CD4-positive, alpha-beta T cell treated with Interferon alpha-2 for 1 hour (primary cell): ENCODE results near the gene ARHGAP19.

Experiments
- DNase-seq, 2 donors: peaks; one replicate each; pipeline ENCODE4 v3.0.0-alpha.2; 2020 to 2022

The ARHGAP19 gene

DNA sequence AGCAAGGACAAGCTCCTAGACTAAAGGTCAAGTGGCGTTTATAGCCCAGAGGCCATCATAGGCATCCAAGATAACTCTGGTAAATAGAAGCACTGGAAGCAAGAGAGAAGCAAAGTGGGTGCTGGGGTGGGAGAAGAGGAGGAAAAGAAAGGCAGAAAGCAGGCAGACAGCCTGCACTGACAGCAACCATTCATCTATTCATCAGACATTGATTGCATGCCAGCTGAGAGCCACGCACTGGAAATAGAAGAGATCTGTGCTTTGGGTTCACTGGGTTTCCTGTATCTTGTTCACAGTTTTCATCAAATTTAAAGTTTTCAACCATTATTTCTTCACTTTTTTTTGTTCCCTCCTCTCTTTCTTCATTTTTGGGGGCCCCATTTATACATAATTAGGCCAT is 102.0 kb downstream of the ARHGAP19 start:
- DNase-seq: no peak

DNA sequence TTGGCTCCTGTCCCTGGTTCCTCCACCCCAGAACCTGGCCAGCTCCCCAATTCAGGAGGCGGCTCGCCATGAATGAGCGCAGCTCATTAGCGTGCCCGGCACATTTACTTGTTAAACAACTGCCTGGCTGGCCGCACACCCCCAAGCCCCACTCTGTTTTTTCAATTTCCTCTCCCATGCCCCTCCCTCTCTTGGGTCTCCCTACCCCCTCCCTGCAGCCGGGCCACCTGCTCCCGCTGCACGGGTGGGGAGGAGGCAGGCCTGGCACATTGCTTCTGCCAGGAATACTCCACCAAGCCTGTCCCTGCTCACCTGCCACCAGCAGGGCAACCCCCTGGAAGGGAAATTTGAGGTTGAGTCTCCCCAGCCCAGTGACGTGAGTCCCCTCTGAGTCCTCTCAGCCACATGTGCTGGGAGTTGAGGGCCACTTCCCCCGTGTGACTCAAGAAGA is 104.2 kb downstream of the ARHGAP19 start:
- DNase-seq: no peak

DNA sequence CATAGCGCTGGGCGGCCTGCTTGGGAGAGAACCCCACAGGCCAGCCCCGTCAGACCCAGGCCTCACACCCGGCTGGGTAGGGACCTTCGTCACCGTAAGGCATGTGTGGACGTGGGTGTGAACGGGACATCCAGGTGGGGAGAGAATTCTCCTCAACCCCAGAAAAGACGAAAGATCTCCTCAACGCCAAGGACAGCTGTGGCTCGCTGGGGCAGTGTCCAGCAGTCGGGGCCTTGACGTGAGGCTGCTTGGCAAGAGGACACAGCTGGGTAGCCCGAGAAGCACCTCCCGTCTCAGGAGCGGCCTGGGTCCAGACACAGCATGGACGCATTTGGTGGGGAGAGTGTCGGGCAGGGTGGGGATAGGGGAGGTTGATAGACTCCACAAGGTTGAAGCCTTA is 105.5 kb downstream of the ARHGAP19 start:
- DNase-seq: no peak

DNA sequence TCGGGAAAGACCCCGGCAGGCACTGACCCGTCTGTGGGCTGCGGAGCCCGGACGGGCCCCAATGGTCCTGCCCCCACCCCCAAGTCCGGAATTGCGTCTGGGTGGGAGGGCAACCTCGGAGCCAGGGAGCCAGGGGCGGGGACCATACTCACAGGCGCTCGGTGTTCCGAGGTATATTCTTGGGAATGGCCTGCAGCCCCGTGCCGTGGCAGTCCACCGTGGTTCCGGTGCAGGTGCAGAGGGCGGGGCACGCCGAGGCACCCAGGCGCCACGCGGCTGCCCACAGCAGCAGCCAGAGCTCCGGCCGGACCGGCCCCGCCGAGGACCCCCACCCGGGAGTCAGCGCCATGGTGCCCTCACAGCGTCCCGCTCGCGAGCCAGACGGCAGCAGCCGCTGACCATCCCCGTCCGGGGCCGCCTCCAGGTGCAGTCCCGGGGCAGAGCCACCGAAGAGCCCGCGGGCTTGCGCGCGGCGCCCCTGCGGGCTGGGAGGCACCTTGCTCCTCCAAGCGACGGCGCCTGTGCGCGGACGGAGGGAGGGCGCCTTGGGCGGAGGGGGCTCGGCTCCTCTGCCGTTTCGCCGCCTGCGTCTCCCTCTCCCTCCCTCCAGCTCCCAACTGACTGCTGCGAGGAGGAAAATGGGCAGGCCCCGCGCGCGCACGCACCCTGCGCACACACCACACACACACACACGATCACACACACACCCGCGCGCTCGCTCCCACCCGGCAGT is 106.9 kb downstream of the ARHGAP19 start, which contains the start of gene SLIT1:
TSS of gene SLIT1 (minus strand) at position 634 of the 733 bp plus-strand sequence. CDS start at position 349, 285 bp downstream.
- DNase-seq: no peak

DNA sequence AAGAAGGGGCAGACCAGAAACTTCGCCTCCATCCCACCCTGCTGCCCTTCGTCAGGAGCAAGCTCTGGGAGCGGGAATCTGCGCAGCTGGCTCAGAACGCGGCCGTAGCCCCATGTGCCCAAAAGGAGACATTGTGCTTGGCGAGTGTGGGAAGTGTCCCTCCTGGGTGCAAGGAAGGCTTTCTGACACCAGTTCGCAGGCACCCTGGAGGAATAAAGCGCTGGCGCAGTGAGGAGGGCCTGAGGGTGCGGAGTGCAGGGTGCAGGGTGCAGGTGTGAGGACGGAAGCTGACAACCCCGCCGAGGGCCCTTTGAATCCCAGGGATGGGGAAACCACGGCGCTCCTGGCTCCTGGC is 107.5 kb downstream of the ARHGAP19 start:
- no peak for DNase-seq

DNA sequence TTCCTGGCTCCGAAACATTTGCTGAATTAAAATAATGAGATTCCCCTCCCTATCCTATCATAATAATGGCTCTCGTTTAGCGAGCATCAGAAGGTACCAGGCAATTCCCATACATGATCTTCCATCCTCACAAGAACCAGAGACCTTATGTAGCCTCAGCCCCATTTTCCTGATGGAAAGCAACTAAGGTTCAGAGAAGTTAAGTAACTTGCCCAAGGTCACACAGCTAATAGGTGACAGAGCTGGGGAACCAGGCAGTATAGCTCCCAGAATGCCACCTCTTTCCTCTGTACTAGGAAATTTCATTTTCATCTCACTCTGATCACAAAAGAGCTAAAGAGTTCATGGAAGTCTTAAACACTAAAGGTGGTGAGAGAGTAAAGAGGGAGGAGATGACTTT is 109.1 kb downstream of the ARHGAP19 start:
- no peak for DNase-seq

DNA sequence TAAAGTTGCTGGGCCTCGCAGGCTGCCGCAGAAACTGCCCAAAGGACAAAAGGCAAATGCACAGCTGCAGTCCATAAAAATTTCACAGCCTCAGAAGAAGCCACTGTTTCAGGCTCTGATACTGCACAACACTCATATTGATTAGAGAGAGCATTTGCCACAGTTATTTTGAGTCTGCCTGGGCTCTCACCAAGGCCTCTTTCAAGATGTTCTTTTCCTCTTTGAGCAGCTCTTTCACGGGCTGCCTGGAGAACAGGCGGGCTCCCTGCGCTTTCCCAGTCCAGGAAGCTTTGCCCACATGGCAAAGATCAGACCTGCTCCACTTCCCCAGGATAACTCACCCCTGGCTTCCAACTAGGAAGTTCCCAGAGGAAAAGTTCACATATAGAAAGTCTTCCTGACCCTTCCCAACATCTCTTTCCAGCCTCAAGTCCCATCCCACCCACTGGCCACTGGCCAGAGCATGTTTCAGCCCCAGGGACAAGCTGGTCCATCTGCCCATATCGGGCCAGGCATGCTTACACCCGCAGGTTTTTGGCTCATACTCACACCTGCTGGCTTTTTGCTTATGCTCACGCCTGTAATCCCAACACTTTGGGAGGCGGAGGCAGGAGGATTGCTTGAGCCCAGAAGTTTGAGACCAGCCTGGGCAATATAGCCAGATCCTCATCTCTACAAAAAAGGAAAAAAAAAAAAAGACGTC is 110.0 kb downstream of the ARHGAP19 start:
- no peak for DNase-seq

DNA sequence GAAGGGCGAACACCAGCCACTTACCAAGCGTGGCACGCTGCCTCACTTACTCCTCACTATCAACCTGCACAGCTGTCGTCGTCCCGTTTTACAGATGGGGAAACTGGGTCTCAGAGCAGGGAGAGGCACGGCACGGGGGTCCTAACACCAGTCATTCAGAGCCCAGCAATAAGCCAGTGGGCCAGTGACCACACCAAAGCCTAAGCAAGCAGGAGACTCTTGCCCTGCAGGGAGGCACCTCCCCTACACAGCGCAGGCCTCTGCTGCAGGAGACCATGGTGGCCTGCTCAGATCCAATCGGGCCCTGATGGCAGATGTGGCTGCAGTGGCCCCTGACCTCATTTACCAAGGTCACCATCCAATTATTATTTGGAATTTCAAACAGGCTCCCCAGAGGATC is 111.5 kb downstream of the ARHGAP19 start:
- DNase-seq: no peak

DNA sequence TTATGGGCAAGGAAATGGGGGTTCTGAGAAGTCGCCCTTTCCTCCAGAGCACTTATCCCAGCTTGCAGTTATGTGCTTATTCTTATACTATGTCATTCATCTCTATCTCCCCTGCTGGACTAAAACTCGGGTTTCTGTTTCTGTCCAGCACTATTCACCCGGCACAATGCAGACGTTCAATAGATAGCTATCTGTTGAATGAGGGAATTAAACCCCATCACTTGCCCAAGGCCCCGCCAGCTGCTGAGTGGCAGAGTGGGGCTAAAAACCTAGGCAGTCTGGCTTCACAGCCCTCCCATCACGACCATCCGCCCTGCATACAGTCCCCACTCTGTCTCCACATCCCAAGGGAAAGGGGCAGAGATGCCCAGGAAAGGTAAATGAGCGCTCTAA is 112.1 kb downstream of the ARHGAP19 start:
- no peak for DNase-seq

DNA sequence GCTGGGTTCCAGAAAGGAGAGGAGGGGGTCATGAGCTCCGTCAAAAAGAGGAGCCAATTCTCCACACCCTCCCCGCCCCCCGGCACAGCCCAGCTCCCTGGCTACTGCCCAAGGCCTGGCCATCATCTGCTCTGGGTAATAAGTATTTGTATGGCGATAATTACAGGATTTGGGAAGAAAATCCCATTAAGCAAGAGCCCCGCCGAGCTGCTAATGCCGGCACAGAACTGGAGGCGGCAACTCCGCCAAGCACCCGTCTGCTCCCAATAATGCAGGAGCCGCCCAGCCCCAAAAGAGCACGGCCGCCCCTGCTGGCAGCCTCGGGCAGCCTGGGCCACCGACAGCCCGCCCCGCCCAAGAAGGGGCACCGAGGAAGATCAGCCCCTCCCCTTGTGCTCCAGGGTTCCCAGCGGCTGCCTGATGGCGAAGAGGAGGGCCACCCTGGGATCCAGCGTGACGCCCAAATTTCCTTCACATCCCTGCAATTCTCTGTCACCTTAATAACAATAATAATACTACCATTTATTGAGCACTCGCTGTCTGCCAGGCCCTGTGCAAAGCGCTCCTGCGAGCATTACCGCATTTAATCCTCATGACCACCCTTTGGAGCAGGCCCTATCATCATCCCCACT is 112.6 kb downstream of the ARHGAP19 start:
- no peak for DNase-seq

DNA sequence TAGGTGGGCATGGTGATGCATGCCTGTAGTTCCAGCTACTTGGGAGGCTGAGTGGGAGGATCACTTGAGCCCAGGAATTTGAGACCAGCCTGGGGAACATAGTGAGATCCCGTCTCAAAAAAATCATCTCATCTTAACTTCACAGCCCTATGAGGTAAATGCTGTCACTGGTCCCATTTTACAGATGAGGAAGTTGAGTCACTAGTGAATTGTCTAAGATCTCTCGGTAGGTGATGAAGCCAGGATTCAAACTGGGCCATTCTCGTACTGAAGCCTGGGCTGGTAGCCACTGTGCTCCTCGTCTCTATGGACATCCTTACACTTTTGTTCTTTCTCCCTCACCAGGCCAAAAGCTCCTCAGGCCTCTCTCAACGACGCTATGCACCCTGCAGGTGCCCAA is 113.1 kb downstream of the ARHGAP19 start:
- DNase-seq: no peak

DNA sequence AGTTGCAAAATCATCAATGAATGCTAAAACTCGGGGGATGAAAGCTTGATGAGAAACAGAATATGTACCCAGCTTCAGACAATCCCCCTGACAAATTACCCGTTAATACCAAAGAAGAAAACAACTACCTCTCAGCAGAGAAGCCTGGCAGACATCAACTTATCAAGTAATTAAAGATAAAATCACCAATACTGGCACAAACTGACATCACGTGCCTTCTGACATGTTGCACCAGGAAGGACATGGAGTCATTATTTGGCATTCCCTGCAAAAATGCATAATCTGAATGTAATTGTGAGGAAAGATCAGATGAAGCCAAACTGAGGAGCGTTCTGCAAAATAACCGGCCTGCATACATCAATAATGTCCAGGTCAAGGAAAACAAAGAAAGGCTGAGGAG is 114.4 kb downstream of the ARHGAP19 start:
- DNase-seq: no peak

DNA sequence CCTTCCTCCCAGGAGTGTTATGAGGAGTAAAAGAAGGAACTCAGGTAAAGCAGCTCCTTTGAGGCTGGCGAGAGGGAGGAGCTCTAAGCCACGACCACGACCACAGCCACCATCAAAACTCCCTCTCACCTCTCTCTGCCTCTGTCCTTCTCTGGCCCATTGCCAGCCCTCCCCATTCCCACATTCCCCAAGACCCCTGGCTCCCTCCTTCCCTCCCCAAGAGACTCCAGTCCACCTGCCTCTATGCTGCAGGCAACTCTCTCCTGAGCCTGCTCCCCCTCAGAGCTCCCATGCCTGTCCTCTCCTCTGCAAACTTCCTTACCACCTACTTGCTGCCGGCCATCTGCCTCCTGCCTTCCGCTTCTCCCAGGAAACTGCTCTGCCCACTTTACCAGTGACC is 116.2 kb downstream of the ARHGAP19 start:
- no peak for DNase-seq

DNA sequence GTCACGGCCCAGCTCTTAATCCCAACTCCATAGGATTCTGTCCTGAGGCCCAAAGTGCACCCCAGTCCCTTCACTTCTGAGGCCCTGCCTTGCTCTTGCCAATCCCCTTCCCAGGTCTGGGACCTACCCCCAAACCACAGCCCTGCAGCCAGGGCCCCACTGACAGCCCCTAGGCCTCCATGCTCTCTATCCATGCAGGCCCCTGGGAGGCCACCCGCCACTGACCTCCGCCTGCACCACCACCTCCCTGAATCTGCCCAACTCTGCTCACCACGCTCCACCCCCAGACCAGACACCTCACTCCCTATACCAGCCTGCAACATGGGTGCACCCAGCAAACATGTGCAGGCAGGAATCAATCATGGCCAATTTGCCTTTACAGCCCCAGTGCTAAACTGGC is 116.9 kb downstream of the ARHGAP19 start:
- no peak for DNase-seq

DNA sequence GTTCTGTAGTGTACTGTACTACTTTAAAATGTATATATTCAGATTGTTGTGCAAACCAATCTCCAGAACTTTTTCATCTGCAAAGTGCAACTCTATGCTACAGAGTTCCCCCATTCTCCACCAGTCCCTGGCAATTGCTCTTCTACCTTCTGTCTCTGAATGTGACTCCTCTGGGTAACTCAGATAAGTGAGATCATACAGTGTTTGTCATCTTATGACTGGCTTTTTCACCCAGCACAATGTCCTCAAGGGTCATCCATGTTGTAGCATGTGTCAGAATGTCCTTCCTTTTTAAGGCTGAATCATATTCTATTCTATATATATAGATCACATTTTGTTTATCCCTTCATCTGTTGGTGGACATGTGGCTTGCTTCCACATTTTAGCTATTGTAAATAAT is 117.5 kb downstream of the ARHGAP19 start:
- no peak for DNase-seq

DNA sequence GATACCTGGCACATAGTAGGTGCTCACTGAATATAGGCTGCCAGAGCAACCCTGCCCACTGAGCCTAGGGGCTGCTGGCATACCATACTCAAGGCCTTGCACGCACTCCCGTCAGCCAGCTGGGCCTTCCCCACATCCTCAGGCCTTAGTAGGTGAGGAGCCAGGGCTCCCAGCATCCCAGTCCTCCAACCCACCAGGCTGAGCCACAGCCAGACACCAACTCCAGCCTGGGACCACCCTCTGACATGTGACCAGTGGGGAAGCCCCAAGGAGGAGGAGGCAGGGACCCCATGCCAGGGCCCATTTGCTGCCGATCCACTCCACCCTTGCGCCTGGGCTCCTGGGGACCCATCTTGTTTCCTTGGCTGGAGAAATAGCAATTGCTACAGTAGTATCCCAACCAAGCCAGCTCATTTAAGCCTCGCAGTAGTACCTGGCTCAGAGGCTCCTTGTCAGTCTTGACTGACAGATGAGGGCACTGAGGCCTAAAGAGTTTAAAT is 118.1 kb downstream of the ARHGAP19 start:
- no peak for DNase-seq

DNA sequence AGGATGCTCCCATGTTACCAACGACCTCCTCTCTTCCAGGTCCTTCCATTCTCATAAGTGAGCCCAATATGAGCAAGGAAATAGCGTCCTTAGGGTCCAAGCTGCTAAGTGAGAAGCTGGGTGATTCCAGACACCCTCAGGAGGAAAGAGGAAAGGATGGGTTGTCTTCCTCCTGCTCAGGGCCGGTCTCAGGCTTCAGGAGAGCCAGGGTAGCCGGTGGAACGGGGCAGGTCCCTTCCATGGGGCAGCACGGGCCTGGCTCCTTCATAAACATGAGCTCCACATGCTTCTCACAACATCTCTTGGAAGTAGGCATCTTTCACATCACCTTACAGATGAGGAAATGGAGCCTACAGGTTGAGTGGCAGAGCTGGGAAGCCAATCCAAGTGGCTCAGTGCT is 119.4 kb downstream of the ARHGAP19 start:
- DNase-seq: no peak
